GM12875 (cell line): ENCODE data around the gene MID1IP1.

Experiments used
- H3K4me3 ChIP-seq: one replicate; pipeline ENCODE4 v1.5.1; 2011; ENCODE audit warnings: low read depth, low read length, control low read depth
- TF ChIP-seq, protein P1 (sequence below): IDR thresholded peaks from 2 replicates; pipeline ENCODE4 v1.5.1; 2011; ENCODE audit warnings: low read depth, mild to moderate bottlenecking, control low read depth, inconsistent platforms, low read length, moderate library complexity, borderline replicate concordance; ENCODE audit not compliant: insufficient read depth

MID1IP1 gene

DNA sequence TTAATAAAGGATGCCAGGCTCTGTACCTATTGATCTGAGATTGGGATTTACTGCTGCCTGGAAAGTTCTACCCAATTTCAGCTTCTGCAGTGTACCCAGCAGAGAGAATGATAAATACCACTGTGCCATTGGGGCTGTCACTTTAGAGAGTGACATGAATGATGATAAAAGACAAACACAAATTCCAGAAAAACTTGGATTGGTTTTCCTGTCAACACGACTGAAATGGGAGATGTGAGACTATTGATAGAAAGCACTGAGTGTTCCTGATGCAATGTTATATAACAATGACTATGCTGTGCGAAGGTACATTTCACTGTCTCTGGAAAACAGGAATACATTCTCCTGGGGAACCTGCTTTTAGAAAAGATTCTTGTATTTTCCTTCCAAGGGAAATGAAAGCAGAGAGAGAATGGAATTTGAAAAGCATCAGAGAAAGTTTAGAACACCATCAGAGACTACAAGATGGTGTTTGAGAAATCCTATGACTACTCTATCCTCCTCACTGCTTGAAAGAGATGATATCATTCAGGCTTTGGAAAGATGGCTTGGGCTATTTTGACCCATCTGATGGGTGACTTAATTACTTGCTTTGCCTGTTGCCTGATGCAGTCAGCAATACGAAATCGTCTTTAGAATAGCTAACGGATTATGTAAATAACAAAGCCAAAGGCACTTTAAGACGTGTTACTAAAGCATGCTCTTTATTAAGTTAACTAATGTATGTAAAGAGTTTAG is 49.7 kb downstream of the MID1IP1 start:
- TF ChIP-seq, protein P1, sequence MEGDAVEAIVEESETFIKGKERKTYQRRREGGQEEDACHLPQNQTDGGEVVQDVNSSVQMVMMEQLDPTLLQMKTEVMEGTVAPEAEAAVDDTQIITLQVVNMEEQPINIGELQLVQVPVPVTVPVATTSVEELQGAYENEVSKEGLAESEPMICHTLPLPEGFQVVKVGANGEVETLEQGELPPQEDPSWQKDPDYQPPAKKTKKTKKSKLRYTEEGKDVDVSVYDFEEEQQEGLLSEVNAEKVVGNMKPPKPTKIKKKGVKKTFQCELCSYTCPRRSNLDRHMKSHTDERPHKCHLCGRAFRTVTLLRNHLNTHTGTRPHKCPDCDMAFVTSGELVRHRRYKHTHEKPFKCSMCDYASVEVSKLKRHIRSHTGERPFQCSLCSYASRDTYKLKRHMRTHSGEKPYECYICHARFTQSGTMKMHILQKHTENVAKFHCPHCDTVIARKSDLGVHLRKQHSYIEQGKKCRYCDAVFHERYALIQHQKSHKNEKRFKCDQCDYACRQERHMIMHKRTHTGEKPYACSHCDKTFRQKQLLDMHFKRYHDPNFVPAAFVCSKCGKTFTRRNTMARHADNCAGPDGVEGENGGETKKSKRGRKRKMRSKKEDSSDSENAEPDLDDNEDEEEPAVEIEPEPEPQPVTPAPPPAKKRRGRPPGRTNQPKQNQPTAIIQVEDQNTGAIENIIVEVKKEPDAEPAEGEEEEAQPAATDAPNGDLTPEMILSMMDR, result no peak
- H3K4me3 ChIP-seq, result no peak overlapping the region

DNA sequence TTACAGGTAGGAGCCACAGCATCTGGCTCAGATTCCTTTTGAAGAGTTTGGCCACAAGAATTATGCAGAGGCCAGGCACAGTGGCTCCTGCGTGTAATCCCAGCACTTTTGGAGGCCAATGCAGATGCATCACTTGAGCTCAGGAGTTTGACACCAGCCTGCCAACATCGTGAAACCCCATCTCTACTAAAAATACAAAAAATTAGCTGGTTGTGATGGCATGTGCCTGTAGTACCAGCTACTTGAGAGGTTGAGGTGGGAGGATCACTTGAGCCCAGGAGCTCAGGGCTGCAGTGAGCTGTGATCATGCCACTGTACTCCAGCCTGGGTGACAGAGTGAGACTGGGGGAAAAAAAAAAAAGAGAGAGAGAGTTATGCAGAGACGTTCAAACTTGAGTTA is 53.0 kb downstream of the MID1IP1 start:
- TF ChIP-seq, protein P1, result no peak
- no peak overlapping the region for H3K4me3 ChIP-seq
